Measurements from ENCODE around the gene METTL5. TPM values are rescaled to one million over a fixed set of nuclear protein-coding genes. Genes with fewer than 3 reads are reported as not detected.
"Not testable (repeated sequence)": the region's sequence is repeated elsewhere in the genome, so short reads cannot be mapped to it uniquely, and the experiment has no call there.

METTL5 gene
- total RNA-seq, 2 experiments from 2014 or later, result 63.4 to 63.6 TPM

DNA sequence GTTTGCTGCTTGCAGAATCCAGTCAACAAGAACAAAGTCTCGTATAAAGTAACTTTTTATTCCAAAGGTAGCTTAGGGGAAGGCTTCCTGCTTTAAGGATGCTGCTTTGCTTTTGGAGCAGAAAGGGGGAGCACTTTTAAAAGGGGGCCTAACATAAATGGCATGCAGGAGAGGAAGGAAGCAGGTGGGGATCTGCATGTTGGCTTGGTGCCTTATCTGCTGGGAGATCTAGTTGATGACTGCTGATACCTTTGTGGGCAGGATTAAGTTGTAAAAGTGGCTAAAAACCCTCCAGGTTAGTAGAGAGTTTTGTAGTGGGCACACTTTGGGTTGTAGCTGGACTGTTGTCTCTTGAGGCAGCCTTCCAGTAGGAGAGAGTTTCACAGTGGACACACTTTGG lies 25.0 kb upstream of the METTL5 start:
- peaks cover 7% of the 10 kb centered on the region for H3K4me1 Mint-ChIP-seq
- H3K4me3 Mint-ChIP-seq, result no peak overlapping the region
- DNase-seq, result no peak
- no peaks in the 10 kb centered on the region for H3K27me3 Mint-ChIP-seq
- ChIA-PET CTCF (interaction anchor here (0.6 kb wide), 1 partner anchor 271 kb away, joined by 3 read pairs; no protein-coding TSS in a partner anchor), POLR2A (no interaction called here)
- H3K36me3 Mint-ChIP-seq (ENCODE audit: low read depth), result peaks cover 26% of the 10 kb centered on the region
- H3K27ac Mint-ChIP-seq, result no peak overlapping the region
- peaks cover 4% of the 10 kb centered on the region for H3K9me3 Mint-ChIP-seq

- peaks cover 26% of the 10 kb centered on the region for H3K36me3 Mint-ChIP-seq (ENCODE audit: low read depth)
- POLR2A ChIA-PET, H3K4me3 Mint-ChIP-seq, H3K4me1 Mint-ChIP-seq, H3K27me3 Mint-ChIP-seq, H3K27ac Mint-ChIP-seq, H3K9me3 Mint-ChIP-seq, DNase-seq: not testable (repeated sequence)
- CTCF ChIA-PET, result interaction anchor here (0.6 kb wide), 1 partner anchor 270 kb away, joined by 3 read pairs; no protein-coding TSS in a partner anchor
These were observed 24.4 kb upstream of the METTL5 start for GRCh38 chr2:169848959-169849693.

DNA sequence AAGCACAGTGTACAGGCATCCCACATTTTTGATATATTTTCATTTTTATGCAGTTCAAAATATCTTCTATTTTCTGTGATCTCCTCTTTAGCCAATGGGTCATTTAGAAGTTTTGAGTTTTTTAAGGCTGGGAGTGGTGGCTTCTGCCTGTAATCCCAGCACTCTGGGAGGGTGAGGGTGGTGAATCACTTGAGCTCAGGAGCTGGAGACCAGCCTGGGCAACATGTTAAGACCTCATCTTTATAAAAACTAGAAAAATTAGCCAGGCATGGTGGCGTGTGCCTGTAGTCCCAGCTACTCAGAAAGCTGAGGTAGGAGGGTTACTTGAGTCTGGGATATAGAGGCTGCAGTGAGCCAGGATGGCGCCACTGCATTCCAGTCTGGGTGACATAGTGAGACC lies 20.3 kb upstream of the METTL5 start:
- POLR2A ChIA-PET, result no interaction called here
- Mint-ChIP-seq H3K9me3 (peaks cover 4% of the 10 kb centered on the region), H3K36me3 (ENCODE audit: low read depth) (peaks cover 27% of the 10 kb centered on the region), H3K27ac (no peak overlapping the region), H3K4me3 (no peak overlapping the region), H3K27me3 (no peaks in the 10 kb centered on the region), H3K4me1 (peaks cover 7% of the 10 kb centered on the region)
- no peak for DNase-seq
- CTCF ChIA-PET, result no interaction called here

- H3K9me3 Mint-ChIP-seq, H3K27me3 Mint-ChIP-seq, DNase-seq, CTCF ChIA-PET, H3K4me3 Mint-ChIP-seq, H3K27ac Mint-ChIP-seq, POLR2A ChIA-PET, H3K4me1 Mint-ChIP-seq: not testable (repeated sequence)
- peaks cover 10% of the 10 kb centered on the region for H3K36me3 Mint-ChIP-seq (ENCODE audit: low read depth)
These were observed 16.9 kb upstream of the METTL5 start for GRCh38 chr2:169841625-169842024.

DNA sequence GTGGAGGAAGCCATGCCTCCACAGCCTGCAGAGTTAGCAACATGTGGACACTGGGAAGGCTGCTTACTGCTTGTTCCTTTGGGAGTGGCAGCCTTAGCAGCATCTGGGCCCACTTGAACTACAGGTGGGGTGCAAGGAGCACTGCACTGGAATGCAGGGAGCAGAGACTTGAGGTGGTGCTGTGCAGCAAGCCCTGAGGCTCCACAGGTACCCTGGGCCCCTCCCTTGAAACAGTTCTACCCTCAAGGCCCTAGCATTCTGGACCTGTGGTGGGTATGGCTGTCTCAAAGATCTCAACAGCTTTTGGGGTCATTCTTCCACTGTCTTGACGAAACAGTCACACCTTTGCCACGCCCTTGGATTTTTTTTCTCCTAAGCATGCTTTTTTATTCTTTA lies 16.0 kb upstream of the METTL5 start:
- Mint-ChIP-seq H3K36me3 (ENCODE audit: low read depth) (peaks cover 10% of the 10 kb centered on the region), H3K4me1 (no peaks in the 10 kb centered on the region), H3K27ac (no peak overlapping the region), H3K4me3 (no peak overlapping the region), H3K9me3 (no peaks in the 10 kb centered on the region), H3K27me3 (no peaks in the 10 kb centered on the region)
- no peak for DNase-seq
- CTCF ChIA-PET, result no interaction called here
- POLR2A ChIA-PET, result no interaction called here

DNA sequence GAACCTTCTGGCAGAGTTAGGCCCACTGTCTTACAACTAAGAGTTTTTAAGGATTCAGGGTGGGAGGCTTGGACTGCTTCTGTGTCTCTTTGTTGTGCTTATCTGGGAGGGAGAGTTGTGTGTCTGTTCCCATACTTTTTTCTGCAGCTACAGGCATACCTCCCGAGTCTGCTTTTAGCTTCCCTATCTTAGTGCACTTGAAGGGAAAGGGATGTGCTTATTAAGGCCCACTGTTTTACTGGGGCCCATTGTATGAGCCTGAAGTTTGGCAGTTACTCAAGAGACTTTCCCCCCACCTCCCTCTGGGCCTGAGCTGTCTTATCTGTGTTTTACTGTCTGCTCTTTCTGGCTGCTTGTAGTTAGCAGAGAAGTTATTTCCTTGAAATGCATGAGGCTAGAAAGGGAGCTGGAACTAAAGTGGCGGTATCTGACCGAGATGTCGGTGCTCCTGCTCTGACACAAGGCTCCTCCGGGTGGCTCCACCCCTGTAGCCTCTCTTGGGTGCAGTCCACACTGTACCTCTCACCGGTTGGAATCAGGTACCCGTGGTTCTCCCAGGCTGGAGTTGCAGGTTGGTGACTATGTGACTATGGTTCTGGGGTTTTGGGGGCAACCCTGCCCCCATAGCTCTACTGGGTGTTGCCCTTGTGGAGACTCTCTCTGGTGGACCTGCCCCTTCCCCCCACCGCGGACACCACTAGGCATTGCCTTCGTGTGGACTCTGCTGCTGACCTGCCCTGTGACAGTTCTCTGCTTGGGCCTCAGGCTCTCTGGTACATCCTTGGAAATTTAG lies 15.4 kb upstream of the METTL5 start:
- Mint-ChIP-seq H3K4me1 (no peaks in the 10 kb centered on the region), H3K27me3 (no peaks in the 10 kb centered on the region), H3K4me3 (no peak overlapping the region), H3K36me3 (ENCODE audit: low read depth) (peaks cover 10% of the 10 kb centered on the region), H3K9me3 (no peaks in the 10 kb centered on the region), H3K27ac (no peak overlapping the region)
- no peak for DNase-seq
- ChIA-PET POLR2A (no interaction called here), CTCF (no interaction called here)

GRCh38 chr2:169838743-169839489 lies 14.2 kb upstream of the METTL5 start:
- no peaks in the 10 kb centered on the region for H3K9me3 Mint-ChIP-seq
- no peak overlapping the region for H3K4me3 Mint-ChIP-seq
- peaks cover 3% of the 10 kb centered on the region for H3K4me1 Mint-ChIP-seq
- H3K27me3 Mint-ChIP-seq, result no peaks in the 10 kb centered on the region
- POLR2A ChIA-PET, result no interaction called here
- peaks cover 10% of the 10 kb centered on the region for H3K36me3 Mint-ChIP-seq (ENCODE audit: low read depth)
- H3K27ac Mint-ChIP-seq, result no peak overlapping the region
- CTCF ChIA-PET, result no interaction called here
- DNase-seq, result no peak

DNA sequence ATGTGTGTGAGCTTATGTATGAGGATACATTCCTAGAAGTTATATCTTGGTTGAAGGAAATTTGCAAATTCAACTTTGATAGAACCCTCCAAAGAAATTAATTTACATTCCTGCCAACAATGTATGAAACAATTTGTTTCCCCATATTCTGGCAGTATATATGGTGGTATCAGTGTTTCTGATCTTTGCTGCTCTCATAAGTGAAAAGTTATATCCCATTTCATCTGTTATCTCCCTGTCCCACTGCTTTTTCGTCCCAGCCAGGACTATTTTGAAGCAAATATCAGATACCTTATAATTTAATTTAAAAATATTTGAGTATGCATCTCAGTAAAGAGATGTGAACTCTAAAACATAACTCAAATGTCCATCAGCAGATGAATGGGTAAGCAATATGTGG lies 9.7 kb upstream of the METTL5 start:
- peaks cover 11% of the 10 kb centered on the region for H3K4me1 Mint-ChIP-seq
- DNase-seq, result no peak
- ChIA-PET CTCF (interaction anchor here (2.0 kb wide), 1 partner anchor 10 kb away, joined by 12 read pairs; the partner anchor contains the start of gene METTL5), POLR2A (no interaction called here)
- H3K27ac Mint-ChIP-seq, result no peak overlapping the region
- H3K9me3 Mint-ChIP-seq, result no peaks in the 10 kb centered on the region
- H3K4me3 Mint-ChIP-seq, result no peak overlapping the region
- H3K27me3 Mint-ChIP-seq, result no peaks in the 10 kb centered on the region
- peaks cover 4% of the 10 kb centered on the region for H3K36me3 Mint-ChIP-seq (ENCODE audit: low read depth)

- Mint-ChIP-seq H3K4me1 (peaks cover 41% of the 10 kb centered on the region), H3K27ac (peak overlapping the region; percentile 80)
These were observed 3.6 kb upstream of the METTL5 start for GRCh38 chr2:169828141-169828811.

GRCh38 chr2:169827272-169828140 lies 2.8 kb upstream of the METTL5 start, which contains the start of gene UBR3:
TSS of gene UBR3 (plus strand) at chr2:169827454. CDS start at chr2:169827508, 54 bp downstream.
- POLR2A ChIA-PET, result interaction anchor here (0.7 to 2.4 kb wide), 13 partner anchors 9 to 255 kb away, joined by 3 to 20 read pairs (median 4); partner anchors contain the start of genes CFAP210, PHOSPHO2 and SSB
- Mint-ChIP-seq H3K4me1 (peaks cover 47% of the 10 kb centered on the region), H3K27me3 (no peaks in the 10 kb centered on the region), H3K9me3 (no peaks in the 10 kb centered on the region), H3K36me3 (ENCODE audit: low read depth) (peaks cover 22% of the 10 kb centered on the region), H3K4me3 (peak within 1 kb of the TSS; percentile 93), H3K27ac (peak within 1 kb of the TSS; percentile 80)
- CTCF ChIA-PET, result interaction anchor here (0.9 to 2.2 kb wide), 11 partner anchors 13 to 1101 kb away, joined by 3 to 8 read pairs (median 3); partner anchors contain the start of genes GORASP2 and SSB
- peak; percentile 90 for DNase-seq

More at GRCh38 chr2:169828141-169828811, 3.6 kb upstream of the METTL5 start:
- POLR2A ChIA-PET, result interaction anchor here (0.8 to 2.4 kb wide), 12 partner anchors 10 to 256 kb away, joined by 3 to 20 read pairs (median 4); partner anchors contain the start of genes CFAP210, PHOSPHO2 and SSB
- H3K36me3 Mint-ChIP-seq (ENCODE audit: low read depth), result peaks cover 15% of the 10 kb centered on the region
- peak; percentile 46 for DNase-seq
- CTCF ChIA-PET, result interaction anchor here (1.2 to 2.2 kb wide), 6 partner anchors 27 to 1100 kb away, joined by 3 to 8 read pairs (median 5); partner anchors contain the start of gene GORASP2
- no peaks in the 10 kb centered on the region for H3K9me3 Mint-ChIP-seq
- H3K27me3 Mint-ChIP-seq, result no peaks in the 10 kb centered on the region
- H3K4me3 Mint-ChIP-seq, result peak overlapping the region; percentile 93

DNA sequence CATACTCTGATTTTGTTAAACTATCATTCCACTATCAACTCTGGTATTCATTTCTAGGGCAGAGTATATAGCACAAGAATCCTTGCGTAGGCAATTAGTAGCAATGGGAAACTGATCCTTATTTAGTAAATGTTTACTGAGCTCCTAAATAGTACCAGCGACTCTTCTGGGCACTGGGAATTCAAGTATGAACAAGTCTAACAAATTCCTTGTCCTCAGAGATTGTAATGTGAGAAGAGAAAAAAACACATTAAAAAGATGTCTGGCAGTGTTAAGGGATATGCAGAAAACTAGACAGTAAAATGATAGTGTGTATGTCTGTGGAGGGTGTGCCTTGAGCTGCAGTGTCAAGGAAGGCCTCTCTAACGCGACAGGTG lies 721 bp downstream of the METTL5 start:
- Mint-ChIP-seq H3K36me3 (ENCODE audit: low read depth) (peaks cover 43% of the 10 kb centered on the region), H3K27me3 (no peaks in the 10 kb centered on the region), H3K9me3 (no peaks in the 10 kb centered on the region), H3K27ac (peak overlapping the region; percentile 58), H3K4me1 (peaks cover 68% of the 10 kb centered on the region), H3K4me3 (peak overlapping the region; percentile 87)
- DNase-seq, result no peak
- ChIA-PET POLR2A (interaction anchor here (0.6 to 1.8 kb wide), 7 partner anchors 9 to 239 kb away, joined by 3 to 7 read pairs (median 4); partner anchors contain the start of genes CFAP210, PHOSPHO2, PPIG and SSB), CTCF (interaction anchor here (0.8 to 3.1 kb wide), 7 partner anchors 9 to 141 kb away, joined by 3 to 21 read pairs (median 6); no protein-coding TSS in a partner anchor)
